Type B pancreatic cell (in vitro differentiated cells): ENCODE measurements around the gene NEK9. TPM values are rescaled to one million over a fixed set of nuclear protein-coding genes. Genes with fewer than 3 reads are reported as not detected.

Experiments
- DNase-seq: peaks from one replicate; pipeline ENCODE4 v3.0.0; 2021; ENCODE audit warnings: mixed read lengths; ENCODE audit not compliant: unreplicated experiment; ENCODE audit errors: extremely low spot score
- H3K27ac Mint-ChIP-seq: 2 replicates; pipeline ENCODE4 v1.8.0; 2021; ENCODE audit warnings: mild to moderate bottlenecking, mixed read lengths
- H3K27me3 Mint-ChIP-seq: 2 replicates; pipeline ENCODE4 v1.8.0; 2021; ENCODE audit warnings: mixed read lengths
- H3K36me3 Mint-ChIP-seq: 2 replicates; pipeline ENCODE4 v1.8.0; 2021; ENCODE audit warnings: mixed read lengths
- H3K4me1 Mint-ChIP-seq: one replicate; pipeline ENCODE4 v1.8.0; 2021; ENCODE audit warnings: mixed read lengths; ENCODE audit not compliant: unreplicated experiment
- H3K4me3 Mint-ChIP-seq: 2 replicates; pipeline ENCODE4 v1.8.0; 2021; ENCODE audit warnings: mild to moderate bottlenecking, mixed read lengths
- H3K9me3 Mint-ChIP-seq: 2 replicates; pipeline ENCODE4 v1.8.0; 2021; ENCODE audit warnings: mixed read lengths
- total RNA-seq: library from RNA; stranded (reverse); gene quantifications from 2 replicates; pipeline ENCODE4 v1.2.1, GENCODE V29; 2021; ENCODE audit warnings: low replicate concordance
- TF ChIP-seq, protein P1 (sequence below): fragments of 200-600 bp; sonication (generic); conservative IDR thresholded peaks from 2 replicates; pipeline ENCODE4 v1.5.0; 2021; ENCODE audit warnings: antibody characterized with exemption, mild to moderate bottlenecking

NEK9 gene
- total RNA-seq, 1 donor from 2014 or later = 117 TPM

DNA sequence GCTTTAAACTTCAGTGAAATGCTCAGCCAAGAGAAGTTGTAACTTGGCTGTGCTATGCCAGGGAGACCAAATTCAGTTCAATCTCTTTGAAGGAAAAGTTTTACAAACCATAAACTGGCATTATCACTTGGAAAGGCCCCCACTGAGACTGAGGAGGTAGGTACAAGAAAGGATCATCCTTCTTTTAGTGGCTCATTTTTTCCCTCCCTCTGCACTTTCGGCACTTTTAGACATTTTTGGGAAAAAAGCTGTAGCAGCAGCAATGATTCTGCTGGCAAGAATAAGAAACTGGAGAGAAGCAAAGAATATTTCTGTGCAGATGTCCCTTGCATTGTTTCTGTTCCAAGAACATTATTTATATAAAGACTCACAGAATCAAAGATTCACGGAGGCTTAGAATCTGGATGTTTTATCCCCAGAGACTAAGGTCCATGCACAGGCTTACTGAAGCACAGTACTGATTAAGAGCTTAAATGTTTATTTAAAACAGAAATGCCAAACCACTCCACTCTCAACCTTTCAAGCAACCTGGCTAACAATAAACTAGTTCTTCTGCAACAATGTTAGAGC, 45.1 kb downstream of the NEK9 start:
- TF ChIP-seq, protein P1, sequence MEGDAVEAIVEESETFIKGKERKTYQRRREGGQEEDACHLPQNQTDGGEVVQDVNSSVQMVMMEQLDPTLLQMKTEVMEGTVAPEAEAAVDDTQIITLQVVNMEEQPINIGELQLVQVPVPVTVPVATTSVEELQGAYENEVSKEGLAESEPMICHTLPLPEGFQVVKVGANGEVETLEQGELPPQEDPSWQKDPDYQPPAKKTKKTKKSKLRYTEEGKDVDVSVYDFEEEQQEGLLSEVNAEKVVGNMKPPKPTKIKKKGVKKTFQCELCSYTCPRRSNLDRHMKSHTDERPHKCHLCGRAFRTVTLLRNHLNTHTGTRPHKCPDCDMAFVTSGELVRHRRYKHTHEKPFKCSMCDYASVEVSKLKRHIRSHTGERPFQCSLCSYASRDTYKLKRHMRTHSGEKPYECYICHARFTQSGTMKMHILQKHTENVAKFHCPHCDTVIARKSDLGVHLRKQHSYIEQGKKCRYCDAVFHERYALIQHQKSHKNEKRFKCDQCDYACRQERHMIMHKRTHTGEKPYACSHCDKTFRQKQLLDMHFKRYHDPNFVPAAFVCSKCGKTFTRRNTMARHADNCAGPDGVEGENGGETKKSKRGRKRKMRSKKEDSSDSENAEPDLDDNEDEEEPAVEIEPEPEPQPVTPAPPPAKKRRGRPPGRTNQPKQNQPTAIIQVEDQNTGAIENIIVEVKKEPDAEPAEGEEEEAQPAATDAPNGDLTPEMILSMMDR = no peak
- Mint-ChIP-seq H3K36me3 (peaks cover 33% of the 10 kb centered on the region), H3K4me1 (peaks cover 11% of the 10 kb centered on the region), H3K27ac (no peak overlapping the region), H3K9me3 (no peaks in the 10 kb centered on the region), H3K27me3 (no peaks in the 10 kb centered on the region), H3K4me3 (no peak overlapping the region)
- DNase-seq = no peak

- Mint-ChIP-seq H3K36me3 (peaks cover 24% of the 10 kb centered on the region), H3K27ac (no peak overlapping the region), H3K9me3 (no peaks in the 10 kb centered on the region), H3K27me3 (no peaks in the 10 kb centered on the region), H3K4me3 (no peak overlapping the region), H3K4me1 (peaks cover 11% of the 10 kb centered on the region)
- TF ChIP-seq, protein P1 = no peak
- DNase-seq = no peak
Observed at GRCh38 chr14:75079521-75079920, 47.3 kb downstream of the NEK9 start.

- TF ChIP-seq, protein P1 = no peak
- H3K27me3 Mint-ChIP-seq = no peaks in the 10 kb centered on the region
- peaks cover 12% of the 10 kb centered on the region for H3K36me3 Mint-ChIP-seq
- no peak overlapping the region for H3K27ac Mint-ChIP-seq
- H3K4me1 Mint-ChIP-seq = peaks cover 11% of the 10 kb centered on the region
- DNase-seq = no peak
- no peak overlapping the region for H3K4me3 Mint-ChIP-seq
- H3K9me3 Mint-ChIP-seq = no peaks in the 10 kb centered on the region
Observed at GRCh38 chr14:75077794-75078193, 49.1 kb downstream of the NEK9 start.

- no peak overlapping the region for H3K4me3 Mint-ChIP-seq
- H3K36me3 Mint-ChIP-seq = no peaks in the 10 kb centered on the region
- no peaks in the 10 kb centered on the region for H3K9me3 Mint-ChIP-seq
- TF ChIP-seq, protein P1 = no peak
- H3K27me3 Mint-ChIP-seq = no peaks in the 10 kb centered on the region
- peaks cover 10% of the 10 kb centered on the region for H3K4me1 Mint-ChIP-seq
- peak overlapping the region; percentile 96 for H3K27ac Mint-ChIP-seq
- no peak for DNase-seq
Observed at GRCh38 chr14:75070383-75070782, 56.5 kb downstream of the NEK9 start.

GRCh38 chr14:75069811-75070145, 57.1 kb downstream of the NEK9 start:
- H3K27ac Mint-ChIP-seq = peak overlapping the region; percentile 96
- H3K36me3 Mint-ChIP-seq = no peaks in the 10 kb centered on the region
- TF ChIP-seq, protein P1 = no peak
- H3K27me3 Mint-ChIP-seq = no peaks in the 10 kb centered on the region
- DNase-seq = no peak
- H3K4me1 Mint-ChIP-seq = peaks cover 10% of the 10 kb centered on the region
- no peak overlapping the region for H3K4me3 Mint-ChIP-seq
- no peaks in the 10 kb centered on the region for H3K9me3 Mint-ChIP-seq
